Measurements from ENCODE around the gene ADAMTS20.

ADAMTS20 gene

GRCh38 chr12:43501703-43502102 is 50.3 kb downstream of the ADAMTS20 start:
- Histone ChIP-seq H3K9me3 (ENCODE audit: insufficient read depth, low read length) (no peaks in the 10 kb centered on the region), H3K27me3 (ENCODE audit: low read length) (no peaks in the 10 kb centered on the region), H3K9ac (ENCODE audit: low read length) (no peak overlapping the region), H3K36me3 (ENCODE audit: low read length) (no peaks in the 10 kb centered on the region), H3K27ac (ENCODE audit: low read depth, low read length) (no peak overlapping the region), H3K9me2 (replicated peaks; ENCODE audit: insufficient read depth, low read length) (no peaks in the 10 kb centered on the region), H4K20me1 (ENCODE audit: low read depth, low read length) (no peaks in the 10 kb centered on the region), H2AFZ (ENCODE audit: low read depth, low read length, severe bottlenecking) (no peak overlapping the region), H3F3A (ENCODE audit: insufficient read depth) (no peaks in the 10 kb centered on the region), H3K79me2 (ENCODE audit: insufficient read depth, low read length) (no peaks in the 10 kb centered on the region), H3K4me3 (ENCODE audit: insufficient read depth, low read length, poor library complexity, severe bottlenecking) (no peak overlapping the region), H3K4me2 (ENCODE audit: low read depth, low read length, poor library complexity, severe bottlenecking) (no peak overlapping the region)
- peak; percentile 33 for TF ChIP-seq CTCF (IDR thresholded peaks at IDR 0.05; ENCODE audit: insufficient read depth, low read length, poor library complexity, severe bottlenecking)
- no peak for TF ChIP-seq EZH2phosphoT487 (conservative IDR thresholded peaks at IDR 0.05; ENCODE audit: low read length)

GRCh38 chr12:43493261-43493797 is 58.7 kb downstream of the ADAMTS20 start:
- no peak overlapping the region for H3K27ac ChIP-seq (ENCODE audit: low read depth, low read length)
- no peaks in the 10 kb centered on the region for H3F3A ChIP-seq (ENCODE audit: insufficient read depth)
- H2AFZ ChIP-seq (ENCODE audit: low read depth, low read length, severe bottlenecking), result no peak overlapping the region
- no peaks in the 10 kb centered on the region for H4K20me1 ChIP-seq (ENCODE audit: low read depth, low read length)
- no peaks in the 10 kb centered on the region for H3K27me3 ChIP-seq (ENCODE audit: low read length)
- H3K36me3 ChIP-seq (ENCODE audit: low read length), result no peaks in the 10 kb centered on the region
- no peaks in the 10 kb centered on the region for H3K9me2 ChIP-seq (replicated peaks; ENCODE audit: insufficient read depth, low read length)
- no peaks in the 10 kb centered on the region for H3K9me3 ChIP-seq (ENCODE audit: insufficient read depth, low read length)
- no peak overlapping the region for H3K9ac ChIP-seq (ENCODE audit: low read length)
- no peak overlapping the region for H3K4me3 ChIP-seq (ENCODE audit: insufficient read depth, low read length, poor library complexity, severe bottlenecking)
- TF ChIP-seq CTCF (IDR thresholded peaks at IDR 0.05; ENCODE audit: insufficient read depth, low read length, poor library complexity, severe bottlenecking) (no peak), EZH2phosphoT487 (conservative IDR thresholded peaks at IDR 0.05; ENCODE audit: low read length) (no peak)
- H3K4me2 ChIP-seq (ENCODE audit: low read depth, low read length, poor library complexity, severe bottlenecking), result no peak overlapping the region
- H3K79me2 ChIP-seq (ENCODE audit: insufficient read depth, low read length), result no peaks in the 10 kb centered on the region

GRCh38 chr12:43482311-43483085 is 69.5 kb downstream of the ADAMTS20 start:
- Histone ChIP-seq H4K20me1 (ENCODE audit: low read depth, low read length) (no peaks in the 10 kb centered on the region), H3K79me2 (ENCODE audit: insufficient read depth, low read length) (no peaks in the 10 kb centered on the region), H3K9me3 (ENCODE audit: insufficient read depth, low read length) (no peaks in the 10 kb centered on the region), H3K4me3 (ENCODE audit: insufficient read depth, low read length, poor library complexity, severe bottlenecking) (no peak overlapping the region), H3K36me3 (ENCODE audit: low read length) (no peaks in the 10 kb centered on the region), H3K27me3 (ENCODE audit: low read length) (no peaks in the 10 kb centered on the region), H3K27ac (ENCODE audit: low read depth, low read length) (no peak overlapping the region), H3F3A (ENCODE audit: insufficient read depth) (no peaks in the 10 kb centered on the region), H2AFZ (ENCODE audit: low read depth, low read length, severe bottlenecking) (no peak overlapping the region), H3K9me2 (replicated peaks; ENCODE audit: insufficient read depth, low read length) (no peaks in the 10 kb centered on the region), H3K4me2 (ENCODE audit: low read depth, low read length, poor library complexity, severe bottlenecking) (no peak overlapping the region), H3K9ac (ENCODE audit: low read length) (no peak overlapping the region)
- TF ChIP-seq CTCF (IDR thresholded peaks at IDR 0.05; ENCODE audit: insufficient read depth, low read length, poor library complexity, severe bottlenecking), result no peak
- no peak for TF ChIP-seq EZH2phosphoT487 (conservative IDR thresholded peaks at IDR 0.05; ENCODE audit: low read length)
